A673 (cell line): ENCODE results near the gene LRP8.

Experiments used
- CTCF ChIP-seq: fragments of 300-800, 200-600 bp; sonication (generic); conservative IDR thresholded peaks from 2 replicates; pipeline ENCODE4 v1.5.1; 2017; ENCODE audit warnings: low read depth, mild to moderate bottlenecking, antibody characterized with exemption, low read length, moderate library complexity, mixed read lengths
- EZH2 ChIP-seq: fragments of 200-600 bp; sonication (generic); IDR thresholded peaks from 2 replicates; pipeline ENCODE4 v1.6.1; 2017; ENCODE audit warnings: borderline replicate concordance, low read depth, mild to moderate bottlenecking, mixed read lengths, antibody characterized with exemption, low read length; ENCODE audit not compliant: poor library complexity, severe bottlenecking

- TF ChIP-seq CTCF (no peak), EZH2 (no peak)
Observed at GRCh38 chr1:53323316-53323715, 4.6 kb downstream of the LRP8 start.
